WERI-Rb-1 (cell line): Measurements from ENCODE around the gene HEG1.

Experiments
- DNase-seq: peaks from one replicate; pipeline ENCODE4 v3.0.0-alpha.2; 2020
- H3K27ac ChIP-seq: fragments of 250-450 bp; sonication (Bioruptor Pico); 2 replicates; pipeline ENCODE4 v1.5.1; 2020; ENCODE audit warnings: mild to moderate bottlenecking, moderate library complexity
- H3K27me3 ChIP-seq: fragments of 250-450 bp; sonication (Bioruptor Pico); 2 replicates; pipeline ENCODE4 v1.5.1; 2021; ENCODE audit warnings: mild to moderate bottlenecking, low read depth, moderate library complexity; ENCODE audit not compliant: insufficient read depth, severe bottlenecking
- H3K36me3 ChIP-seq: fragments of 250-450 bp; sonication (Bioruptor Pico); 2 replicates; pipeline ENCODE4 v1.5.1; 2020; ENCODE audit warnings: mild to moderate bottlenecking, moderate library complexity
- H3K4me3 ChIP-seq: 2 replicates; pipeline ENCODE4 v1.5.1; 2011; ENCODE audit warnings: low read depth, mild to moderate bottlenecking, control low read depth, low read length
- H3K9me3 ChIP-seq: fragments of 250-450 bp; sonication (Bioruptor Pico); 2 replicates; pipeline ENCODE4 v1.5.1; 2021; ENCODE audit warnings: mild to moderate bottlenecking, moderate library complexity; ENCODE audit not compliant: severe bottlenecking
- TF ChIP-seq, protein P1 (sequence below): IDR thresholded peaks from 2 replicates; pipeline ENCODE4 v1.5.1; 2011; ENCODE audit warnings: low read depth, mild to moderate bottlenecking, control low read depth, inconsistent platforms, low read length

The HEG1 gene

DNA sequence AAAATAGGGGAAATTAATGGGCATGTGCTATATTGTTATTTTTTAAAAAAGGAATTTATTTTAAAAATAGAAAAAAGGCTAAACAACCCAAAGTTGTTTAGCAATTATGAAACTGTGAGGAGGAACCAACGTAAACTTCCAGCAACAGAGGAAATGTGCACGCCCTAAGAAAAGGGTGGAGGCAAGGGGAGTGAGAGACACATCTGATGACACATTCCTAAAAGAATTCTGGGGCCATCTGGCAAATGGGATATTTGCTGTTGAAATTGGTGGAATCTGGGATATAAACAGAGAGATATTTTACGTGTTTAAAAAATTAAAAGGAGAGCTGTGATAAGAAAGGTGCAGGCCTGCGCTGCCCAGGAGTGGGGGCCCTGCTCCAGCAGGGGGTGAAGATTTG, 70.4 kb downstream of the HEG1 start:
- DNase-seq = no peak
- H3K27me3 ChIP-seq = no peaks in the 10 kb centered on the region
- TF ChIP-seq, protein P1, sequence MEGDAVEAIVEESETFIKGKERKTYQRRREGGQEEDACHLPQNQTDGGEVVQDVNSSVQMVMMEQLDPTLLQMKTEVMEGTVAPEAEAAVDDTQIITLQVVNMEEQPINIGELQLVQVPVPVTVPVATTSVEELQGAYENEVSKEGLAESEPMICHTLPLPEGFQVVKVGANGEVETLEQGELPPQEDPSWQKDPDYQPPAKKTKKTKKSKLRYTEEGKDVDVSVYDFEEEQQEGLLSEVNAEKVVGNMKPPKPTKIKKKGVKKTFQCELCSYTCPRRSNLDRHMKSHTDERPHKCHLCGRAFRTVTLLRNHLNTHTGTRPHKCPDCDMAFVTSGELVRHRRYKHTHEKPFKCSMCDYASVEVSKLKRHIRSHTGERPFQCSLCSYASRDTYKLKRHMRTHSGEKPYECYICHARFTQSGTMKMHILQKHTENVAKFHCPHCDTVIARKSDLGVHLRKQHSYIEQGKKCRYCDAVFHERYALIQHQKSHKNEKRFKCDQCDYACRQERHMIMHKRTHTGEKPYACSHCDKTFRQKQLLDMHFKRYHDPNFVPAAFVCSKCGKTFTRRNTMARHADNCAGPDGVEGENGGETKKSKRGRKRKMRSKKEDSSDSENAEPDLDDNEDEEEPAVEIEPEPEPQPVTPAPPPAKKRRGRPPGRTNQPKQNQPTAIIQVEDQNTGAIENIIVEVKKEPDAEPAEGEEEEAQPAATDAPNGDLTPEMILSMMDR = no peak
- H3K27ac ChIP-seq = no peak overlapping the region
- H3K9me3 ChIP-seq = no peaks in the 10 kb centered on the region
- H3K36me3 ChIP-seq = peaks cover 81% of the 10 kb centered on the region
- no peak overlapping the region for H3K4me3 ChIP-seq

DNA sequence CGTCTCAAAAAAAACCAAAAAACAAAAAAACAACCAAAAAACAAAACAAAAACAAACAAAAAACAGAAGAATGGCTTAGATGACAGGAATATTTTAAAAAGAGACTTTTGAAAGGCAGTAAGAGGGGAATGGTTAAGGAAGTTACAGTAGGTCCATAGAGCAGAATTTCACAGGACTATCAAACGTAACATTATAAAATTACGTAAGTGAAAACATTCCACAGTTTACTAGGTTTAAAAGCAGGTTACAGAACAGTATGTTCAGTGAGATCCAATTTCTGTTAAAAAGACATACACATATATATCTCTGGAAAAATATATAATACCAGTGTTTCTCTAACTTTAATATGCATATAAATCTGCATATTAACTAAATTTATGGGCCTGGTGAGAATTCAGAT, 71.0 kb downstream of the HEG1 start:
- H3K27ac ChIP-seq = no peak overlapping the region
- TF ChIP-seq, protein P1 = no peak
- H3K27me3 ChIP-seq = no peaks in the 10 kb centered on the region
- H3K9me3 ChIP-seq = no peaks in the 10 kb centered on the region
- peaks cover 76% of the 10 kb centered on the region for H3K36me3 ChIP-seq
- no peak overlapping the region for H3K4me3 ChIP-seq
- DNase-seq = no peak

DNA sequence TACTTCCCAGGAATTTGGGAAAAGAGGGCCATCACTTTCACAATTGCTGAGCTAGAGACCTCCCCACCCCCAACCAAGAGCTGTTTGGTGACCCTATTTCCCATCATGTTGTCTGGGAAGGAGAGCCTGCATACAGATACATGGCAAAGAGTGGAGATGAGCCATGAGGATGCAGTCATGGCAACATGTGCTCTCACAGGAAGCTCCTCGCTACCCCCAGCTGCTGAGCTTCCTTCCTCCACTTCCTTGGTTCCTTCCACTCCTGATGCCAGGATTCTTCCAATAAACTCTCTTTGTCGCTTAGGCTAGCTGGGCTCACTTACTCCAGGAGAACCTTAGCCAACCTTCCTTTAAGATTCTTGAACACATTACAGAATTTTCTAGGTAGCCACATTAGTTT, 72.9 kb downstream of the HEG1 start:
- no peaks in the 10 kb centered on the region for H3K9me3 ChIP-seq
- H3K27me3 ChIP-seq = no peaks in the 10 kb centered on the region
- no peak overlapping the region for H3K4me3 ChIP-seq
- no peak for DNase-seq
- H3K27ac ChIP-seq = no peak overlapping the region
- TF ChIP-seq, protein P1 = no peak
- peaks cover 73% of the 10 kb centered on the region for H3K36me3 ChIP-seq

DNA sequence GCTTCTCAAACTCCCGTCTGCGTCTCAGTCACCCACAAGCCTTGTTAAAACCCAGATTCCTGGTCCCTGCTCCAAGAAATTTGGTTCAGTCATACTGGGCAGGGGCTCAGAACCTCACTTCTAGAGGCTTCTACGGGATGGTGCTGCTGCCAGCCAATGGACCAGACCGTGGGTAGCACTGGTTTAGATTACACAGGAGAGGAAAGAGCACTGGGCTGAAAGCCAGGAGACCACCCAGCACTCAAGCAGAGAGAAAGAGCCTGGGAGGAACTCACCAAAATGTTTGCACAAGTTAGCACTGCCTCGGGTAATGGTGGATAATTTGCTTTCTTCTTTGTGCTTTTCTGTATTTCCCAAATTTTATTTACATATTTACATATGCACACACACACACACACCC, 74.3 kb downstream of the HEG1 start:
- Histone ChIP-seq H3K36me3 (peaks cover 79% of the 10 kb centered on the region), H3K4me3 (no peak overlapping the region), H3K9me3 (no peaks in the 10 kb centered on the region), H3K27ac (no peak overlapping the region), H3K27me3 (no peaks in the 10 kb centered on the region)
- TF ChIP-seq, protein P1 = no peak
- DNase-seq = no peak

DNA sequence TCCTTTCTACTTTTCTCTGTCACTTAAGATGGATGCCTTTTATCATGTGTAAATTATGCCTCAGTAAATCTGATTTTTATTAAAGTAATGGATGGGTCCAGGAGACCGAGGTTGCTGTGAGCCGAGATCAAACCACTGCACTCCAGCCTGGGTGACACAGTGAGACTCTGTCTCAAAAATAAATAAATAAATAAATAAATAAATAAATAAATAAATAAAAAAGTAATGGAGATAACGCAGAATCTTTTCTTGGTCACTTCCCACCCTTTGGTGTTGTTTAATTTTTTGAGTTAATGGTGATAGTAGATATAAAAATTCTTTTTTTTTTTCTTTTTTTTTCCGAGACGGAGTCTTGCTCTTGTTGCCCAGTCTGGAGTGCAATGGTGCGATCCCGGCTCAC, 77.2 kb downstream of the HEG1 start:
- H3K27ac ChIP-seq = no peak overlapping the region
- H3K27me3 ChIP-seq = no peaks in the 10 kb centered on the region
- TF ChIP-seq, protein P1 = no peak
- DNase-seq = no peak
- no peaks in the 10 kb centered on the region for H3K9me3 ChIP-seq
- H3K36me3 ChIP-seq = peaks cover 78% of the 10 kb centered on the region
- H3K4me3 ChIP-seq = no peak overlapping the region

DNA sequence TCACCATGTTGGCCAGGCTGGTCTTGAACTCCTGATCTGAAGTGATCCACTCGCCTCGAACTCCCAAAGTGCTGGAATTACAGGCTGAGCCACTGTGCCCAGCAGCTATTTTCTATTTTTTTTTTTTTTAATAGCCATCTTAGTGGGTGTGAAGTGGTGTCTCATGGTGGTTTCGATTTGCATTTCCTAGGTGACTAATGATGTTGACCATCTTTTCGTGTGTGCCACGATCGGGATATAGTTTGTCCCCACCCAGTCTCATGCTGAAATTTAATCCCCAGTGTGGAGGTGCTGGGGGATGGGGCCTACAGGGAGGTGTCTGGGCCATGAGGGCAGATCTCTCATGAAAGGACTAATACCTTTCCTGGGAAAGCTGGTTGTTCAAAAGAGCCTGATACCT, 79.4 kb downstream of the HEG1 start:
- no peak overlapping the region for H3K4me3 ChIP-seq
- H3K27ac ChIP-seq = no peak overlapping the region
- DNase-seq = no peak
- H3K36me3 ChIP-seq = peaks cover 77% of the 10 kb centered on the region
- TF ChIP-seq, protein P1 = no peak
- H3K27me3 ChIP-seq = no peaks in the 10 kb centered on the region
- no peaks in the 10 kb centered on the region for H3K9me3 ChIP-seq
